MM.1S (cell line): ENCODE data around the gene ZNF521.

Source experiments
- CTCF ChIP-seq: fragments of 300-600 bp; sonication (generic); IDR thresholded peaks from 2 replicates; pipeline ENCODE4 v1.5.1; 2016; ENCODE audit warnings: antibody characterized with exemption, low read length, mixed read lengths
- EZH2 ChIP-seq: fragments of 300-600 bp; sonication (generic); optimal IDR thresholded peaks from 2 replicates; pipeline ENCODE3; 2017; ENCODE audit warnings: low read depth, mild to moderate bottlenecking, antibody characterized with exemption, low read length, mixed read lengths
- EZH2phosphoT487 ChIP-seq: fragments of 300-600 bp; sonication (generic); IDR thresholded peaks from 2 replicates; pipeline ENCODE4 v1.6.1; 2018; ENCODE audit warnings: antibody characterized with exemption, low read length

DNA sequence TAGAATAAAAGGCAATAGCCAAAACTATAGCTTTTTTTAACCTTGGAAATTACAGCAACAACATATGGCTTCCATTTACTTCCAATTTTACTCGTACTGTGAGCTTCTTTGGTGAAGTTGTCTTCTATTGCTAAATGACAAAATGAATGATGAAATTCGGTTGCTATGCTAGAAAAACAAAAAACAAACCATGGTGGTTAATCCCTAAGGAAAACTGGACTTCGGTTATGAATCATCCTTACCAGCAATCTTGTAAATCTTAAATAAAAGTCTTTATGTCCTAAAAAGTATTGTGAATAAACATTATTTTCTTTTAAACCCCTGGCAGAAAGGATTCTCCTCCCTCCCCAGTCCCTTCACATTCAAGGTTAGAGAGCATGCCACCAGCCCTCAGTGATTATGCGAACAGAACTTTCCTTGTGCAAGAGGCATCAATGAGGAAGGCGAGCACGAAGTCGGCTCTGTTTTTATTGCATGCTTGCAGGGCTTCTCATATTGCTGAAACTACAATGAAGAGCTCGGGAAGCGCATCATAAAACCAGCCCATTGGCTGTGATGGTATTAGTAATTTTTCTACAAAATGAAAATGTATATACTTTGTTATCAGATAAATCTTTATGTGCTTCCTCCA is 62.9 kb downstream of the ZNF521 start:
- no peak for TF ChIP-seq CTCF
- TF ChIP-seq EZH2: no peak
- TF ChIP-seq EZH2phosphoT487: no peak
